HEK293 (cell line): Measurements from ENCODE around the gene DUS3L.
A peak's percentile ranks its signal among the peaks of the same experiment; 100 is the strongest.

Experiments used
- GFI1B ChIP-seq: fragments of 450-650 bp; formaldehyde crosslinking; IDR thresholded peaks from 2 replicates; pipeline ENCODE4 v1.5.1; 2016; ENCODE audit warnings: missing biosample characterization, missing genetic modification characterization
- KLF1 ChIP-seq: fragments of 450-650 bp; formaldehyde crosslinking; IDR thresholded peaks from 2 replicates; pipeline ENCODE4 v1.5.1; 2016; ENCODE audit warnings: missing biosample characterization, missing genetic modification characterization
- OVOL3 ChIP-seq: fragments of 450-650 bp; formaldehyde crosslinking; IDR thresholded peaks from 2 replicates; pipeline ENCODE4 v1.5.1; 2016; ENCODE audit warnings: missing biosample characterization, missing genetic modification characterization
- PRDM4 ChIP-seq: fragments of 450-650 bp; formaldehyde crosslinking; IDR thresholded peaks from 2 replicates; pipeline ENCODE4 v1.5.1; 2017; ENCODE audit warnings: missing biosample characterization, missing genetic modification characterization
- SETDB1 ChIP-seq: IDR thresholded peaks from one replicate; pipeline ENCODE4 v1.6.1; 2017; ENCODE audit warnings: mild to moderate bottlenecking, low read length, moderate library complexity, mixed read lengths; ENCODE audit not compliant: insufficient read length
- ZBTB1 ChIP-seq: fragments of 450-650 bp; formaldehyde crosslinking; IDR thresholded peaks from 2 replicates; pipeline ENCODE4 v1.5.1; 2016; ENCODE audit warnings: missing biosample characterization, missing genetic modification characterization
- ZBTB10 ChIP-seq: fragments of 450-650 bp; formaldehyde crosslinking; IDR thresholded peaks from 2 replicates; pipeline ENCODE4 v1.5.1; 2016; ENCODE audit warnings: missing biosample characterization, missing genetic modification characterization
- ZBTB17 ChIP-seq: fragments of 450-650 bp; formaldehyde crosslinking; IDR thresholded peaks from 2 replicates; pipeline ENCODE4 v1.5.1; 2016; ENCODE audit warnings: missing biosample characterization, missing genetic modification characterization
- ZBTB6 ChIP-seq: fragments of 450-650 bp; formaldehyde crosslinking; IDR thresholded peaks from 2 replicates; pipeline ENCODE4 v1.5.1; 2017; ENCODE audit warnings: missing biosample characterization, missing genetic modification characterization
- ZNF10 ChIP-seq: fragments of 450-650 bp; formaldehyde crosslinking; IDR thresholded peaks from 2 replicates; pipeline ENCODE4 v1.5.1; 2017; ENCODE audit warnings: missing biosample characterization, missing genetic modification characterization
- ZNF146 ChIP-seq: fragments of 450-650 bp; formaldehyde crosslinking; IDR thresholded peaks from 2 replicates; pipeline ENCODE4 v1.5.1; 2016; ENCODE audit warnings: missing biosample characterization, missing genetic modification characterization
- ZNF221 ChIP-seq: fragments of 450-650 bp; formaldehyde crosslinking; IDR thresholded peaks from 2 replicates; pipeline ENCODE4 v1.5.1; 2017; ENCODE audit warnings: missing biosample characterization, missing genetic modification characterization, borderline replicate concordance
- ZNF292 ChIP-seq: fragments of 450-650 bp; formaldehyde crosslinking; IDR thresholded peaks from 2 replicates; pipeline ENCODE4 v1.5.1; 2016; ENCODE audit warnings: low read depth, missing biosample characterization, missing genetic modification characterization, borderline replicate concordance
- ZNF341 ChIP-seq: fragments of 450-650 bp; formaldehyde crosslinking; IDR thresholded peaks from 2 replicates; pipeline ENCODE4; 2016; ENCODE audit warnings: low read depth, missing biosample characterization, missing genetic modification characterization
- ZNF354C ChIP-seq: fragments of 450-650 bp; formaldehyde crosslinking; IDR thresholded peaks from 2 replicates; pipeline ENCODE4 v1.5.1; 2016; ENCODE audit warnings: missing biosample characterization, missing genetic modification characterization, low read depth, borderline replicate concordance
- ZNF473 ChIP-seq: fragments of 450-650 bp; formaldehyde crosslinking; IDR thresholded peaks from 2 replicates; pipeline ENCODE4 v1.5.1; 2017; ENCODE audit warnings: missing biosample characterization, missing genetic modification characterization
- ZNF501 ChIP-seq: fragments of 450-650 bp; formaldehyde crosslinking; IDR thresholded peaks from 2 replicates; pipeline ENCODE4 v1.5.1; 2016; ENCODE audit warnings: missing biosample characterization, missing genetic modification characterization
- ZNF513 ChIP-seq: fragments of 450-650 bp; IDR thresholded peaks from 2 replicates; pipeline ENCODE4 v1.5.1; 2018; ENCODE audit warnings: missing biosample characterization, missing genetic modification characterization
- ZNF518A ChIP-seq: fragments of 450-650 bp; formaldehyde crosslinking; conservative IDR thresholded peaks from 2 replicates; pipeline ENCODE4 v1.5.1; 2016; ENCODE audit warnings: low read depth, missing biosample characterization, missing genetic modification characterization
- ZNF544 ChIP-seq: fragments of 450-650 bp; formaldehyde crosslinking; IDR thresholded peaks from 2 replicates; pipeline ENCODE4 v1.5.0; 2017; ENCODE audit warnings: missing biosample characterization, missing genetic modification characterization
- ZNF561 ChIP-seq: fragments of 450-650 bp; IDR thresholded peaks from 2 replicates; pipeline ENCODE4 v1.5.1; 2018; ENCODE audit warnings: missing biosample characterization, missing genetic modification characterization, borderline replicate concordance
- ZNF621 ChIP-seq: fragments of 450-650 bp; formaldehyde crosslinking; IDR thresholded peaks from 2 replicates; pipeline ENCODE4 v1.5.1; 2017; ENCODE audit warnings: missing biosample characterization, missing genetic modification characterization
- ZNF629 ChIP-seq: fragments of 450-650 bp; formaldehyde crosslinking; IDR thresholded peaks from 2 replicates; pipeline ENCODE4 v1.5.1; 2017; ENCODE audit warnings: missing biosample characterization, missing genetic modification characterization
- ZNF677 ChIP-seq: fragments of 450-650 bp; IDR thresholded peaks from 2 replicates; pipeline ENCODE4 v1.5.0; 2018; ENCODE audit warnings: missing biosample characterization, mild to moderate bottlenecking, missing genetic modification characterization, moderate library complexity
- ZSCAN23 ChIP-seq: fragments of 450-650 bp; formaldehyde crosslinking; IDR thresholded peaks from 2 replicates; pipeline ENCODE4 v1.5.1; 2016; ENCODE audit warnings: missing biosample characterization, missing genetic modification characterization

The DUS3L gene

GRCh38 chr19:5826531-5827341, 35.8 kb upstream of the DUS3L start (continued):
- TF ChIP-seq SETDB1 (no peak), ZNF292 (tag by site-specific recombination) (no peak), ZBTB1 (tag by site-specific recombination) (no peak), ZNF518A (tag by site-specific recombination) (no peak), ZNF501 (tag by site-specific recombination) (no peak), GFI1B (tag by site-specific recombination) (no peak), ZNF146 (tag by site-specific recombination) (no peak), ZSCAN23 (tag by site-specific recombination) (no peak), ZNF513 (tag by site-specific recombination) (no peak), ZNF221 (tag by site-specific recombination) (no peak), ZNF677 (tag by site-specific recombination) (no peak), ZNF621 (no peak), ZNF561 (tag by site-specific recombination) (no peak), KLF1 (tag by site-specific recombination) (peak; percentile 30; the same call in 1 of the 2 replicates), ZNF10 (tag by site-specific recombination) (no peak), ZBTB17 (tag by site-specific recombination) (peak; percentile 29; the same call in 1 of the 2 replicates), PRDM4 (tag by site-specific recombination) (no peak), ZNF354C (tag by site-specific recombination) (no peak), ZBTB6 (tag by site-specific recombination) (no peak), ZNF629 (tag by site-specific recombination) (peak; percentile 44; the same call in 1 of the 2 replicates), OVOL3 (tag by site-specific recombination) (no peak), ZBTB10 (tag by site-specific recombination) (no peak), ZNF473 (no peak), ZNF544 (no peak), ZNF341 (tag by site-specific recombination) (0 out of 2 replicates have a peak, but pooled peaks have one; percentile 21)
